Naive B cell (primary cell): ENCODE data around the gene PRKG1. TPM values are rescaled to one million over a fixed set of nuclear protein-coding genes. Genes with fewer than 3 reads are reported as not detected.
"Not testable (repeated sequence)": the region's sequence is repeated elsewhere in the genome, so short reads cannot be mapped to it uniquely, and the experiment has no call there.

Experiments
- ATAC-seq, 2 donors: fragments of 150-1000 bp; cut with Tn5 transposase; 2 replicates each; pipeline ENCODE4 v1.10.0; 2021; ENCODE audit warnings: low read depth in 2 of 2, mild to moderate bottlenecking in 2 of 2, moderate library complexity in 2 of 2
- DNase-seq: peaks from one replicate; pipeline ENCODE4 v3.0.0; 2022
- H3K27ac Mint-ChIP-seq, 6 donors: one replicate each; pipeline ENCODE4 v1.8.0; 2020 to 2022; ENCODE audit warnings: mild to moderate bottlenecking in 6 of 6, mixed read lengths in 6 of 6, moderate library complexity in 5 of 6, inconsistent platforms in 2 of 6
- H3K27me3 Mint-ChIP-seq, 3 donors: one replicate each; pipeline ENCODE4 v1.8.0; 2021 to 2022; ENCODE audit warnings: mixed read lengths in 3 of 3, mild to moderate bottlenecking in 1 of 3
- H3K36me3 Mint-ChIP-seq, 2 donors: one replicate each; pipeline ENCODE4 v1.8.0; 2020 to 2022; ENCODE audit warnings: mixed read lengths in 2 of 2, inconsistent platforms in 1 of 2, mild to moderate bottlenecking in 1 of 2
- H3K4me1 Mint-ChIP-seq, 3 donors: one replicate each; pipeline ENCODE4 v1.8.0; 2020 to 2022; ENCODE audit warnings: mixed read lengths in 3 of 3, inconsistent platforms in 1 of 3, mild to moderate bottlenecking in 1 of 3, moderate library complexity in 1 of 3
- H3K4me3 Mint-ChIP-seq, 8 donors: one replicate each; pipeline ENCODE4 v1.8.0; 2020 to 2022; ENCODE audit warnings: mild to moderate bottlenecking in 8 of 8, mixed read lengths in 8 of 8, moderate library complexity in 8 of 8, inconsistent platforms in 2 of 8
- H3K9me3 Mint-ChIP-seq, 7 donors: one replicate each; pipeline ENCODE4 v1.8.0; 2020 to 2022; ENCODE audit warnings: mixed read lengths in 7 of 7, mild to moderate bottlenecking in 5 of 7, inconsistent platforms in 2 of 7, moderate library complexity in 1 of 7
- polyA plus RNA-seq, 6 donors: library from polyadenylated mRNA; unstranded; fragments of 300-500 nt; fragmentation: Illumina TruSeq; gene quantifications; one replicate each; pipeline ENCODE4 v1.2.3, GENCODE V29; 2021; ENCODE audit warnings: low read depth in 6 of 6

Gene PRKG1
- polyA plus RNA-seq, 6 donors from 2014 or later = 0.21 TPM; not detected in 5

DNA sequence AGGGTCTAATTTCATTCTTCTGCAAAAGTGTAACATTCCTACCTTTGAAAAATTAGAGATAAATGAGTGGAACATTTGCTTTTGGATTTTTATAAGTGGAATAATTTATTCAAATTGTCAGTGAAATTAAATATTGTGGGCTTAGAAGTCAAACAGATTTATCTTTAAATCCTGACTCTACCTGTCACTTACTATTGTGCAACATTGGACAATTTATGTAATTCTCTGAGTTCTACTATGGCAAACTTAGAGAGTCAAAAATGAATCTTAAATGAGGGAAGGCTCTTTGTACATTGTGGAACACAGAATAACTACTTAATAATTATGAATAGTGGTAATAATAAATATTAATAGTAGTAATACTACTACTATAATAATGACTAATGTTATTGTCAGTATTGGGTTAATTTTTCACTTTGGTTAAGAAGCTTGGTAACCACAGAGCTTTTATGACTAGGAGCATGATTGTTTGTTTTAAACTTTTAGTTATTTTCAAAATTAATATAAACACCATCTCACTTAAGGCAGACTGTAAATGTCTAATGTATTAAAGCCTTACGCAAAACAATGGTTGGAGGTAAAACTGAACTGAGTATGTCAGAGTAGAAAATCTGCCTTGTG is 70.0 kb downstream of the PRKG1 start:
- ATAC-seq (no peak), DNase-seq (no peak)
- Mint-ChIP-seq H3K4me3 (no peak overlapping the region), H3K9me3 (peaks cover 0 to 3% (median 0%) of the 10 kb centered on the region in 7 donors), H3K27ac (no peak overlapping the region), H3K4me1 (no peaks in the 10 kb centered on the region), H3K36me3 (no peaks in the 10 kb centered on the region), H3K27me3 (no peaks in the 10 kb centered on the region)

DNA sequence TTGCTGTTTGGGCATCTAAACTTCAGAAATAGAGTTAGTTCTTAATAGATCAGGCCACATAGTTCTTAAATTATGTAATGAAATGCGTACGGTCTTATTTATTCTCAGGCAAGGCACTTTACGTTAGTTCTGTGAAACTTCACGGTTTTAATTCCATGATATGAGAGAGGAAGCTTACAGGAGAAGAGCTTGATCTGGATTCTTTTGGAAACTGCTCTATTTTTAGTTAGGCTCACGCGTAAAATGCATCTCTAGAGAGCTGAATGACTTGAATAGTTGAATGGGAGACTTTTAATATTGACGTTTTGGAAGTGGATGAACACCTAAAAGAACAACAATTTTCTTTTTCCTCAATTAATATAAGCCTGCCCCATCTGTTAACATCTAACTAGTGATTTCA is 71.1 kb downstream of the PRKG1 start:
- Mint-ChIP-seq H3K9me3 (peaks cover 0 to 3% (median 0%) of the 10 kb centered on the region in 7 donors), H3K27ac (no peak overlapping the region), H3K36me3 (no peaks in the 10 kb centered on the region), H3K4me1 (no peaks in the 10 kb centered on the region), H3K4me3 (no peak overlapping the region), H3K27me3 (no peaks in the 10 kb centered on the region)
- ATAC-seq (no peak), DNase-seq (no peak)

DNA sequence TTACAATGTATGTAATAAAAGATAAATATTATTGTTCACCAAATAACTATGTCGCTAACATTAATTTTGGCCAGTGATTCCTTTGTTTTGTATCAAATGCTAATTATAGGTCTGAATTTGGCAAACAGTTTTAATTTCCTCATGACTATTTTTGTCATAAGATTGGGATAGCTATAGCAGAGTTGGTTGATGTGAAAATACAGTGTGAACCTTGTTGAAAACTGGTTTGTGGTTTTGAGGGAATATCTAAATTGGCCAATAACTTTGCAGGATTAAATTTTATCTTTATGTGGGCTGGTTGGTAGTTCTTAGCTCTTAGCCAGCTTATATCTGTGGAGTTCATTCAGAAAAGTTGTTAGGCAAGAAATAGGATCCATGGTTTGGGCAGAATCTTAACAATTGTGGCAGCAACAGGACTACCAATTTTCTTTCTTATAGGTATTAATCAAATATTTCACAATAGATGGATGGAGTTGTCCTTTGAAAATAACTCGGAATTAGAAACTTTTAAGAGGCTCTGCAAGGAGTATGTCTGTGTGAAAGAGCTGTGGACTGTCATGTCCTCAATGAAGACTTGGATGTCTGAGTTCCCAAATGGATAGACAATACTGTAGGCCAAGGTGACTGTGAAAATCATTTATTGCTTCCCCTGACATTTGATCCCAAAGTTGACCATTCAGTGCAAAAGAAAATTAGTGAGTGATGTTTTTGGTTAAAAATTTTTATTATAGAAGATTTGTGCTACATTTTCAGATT is 73.5 kb downstream of the PRKG1 start:
- Mint-ChIP-seq H3K36me3 (no peaks in the 10 kb centered on the region), H3K4me1 (no peaks in the 10 kb centered on the region), H3K27ac (no peak overlapping the region), H3K4me3 (no peak overlapping the region), H3K9me3 (peaks cover 0 to 3% (median 0%) of the 10 kb centered on the region in 7 donors), H3K27me3 (no peaks in the 10 kb centered on the region)
- ATAC-seq (no peak), DNase-seq (no peak)

DNA sequence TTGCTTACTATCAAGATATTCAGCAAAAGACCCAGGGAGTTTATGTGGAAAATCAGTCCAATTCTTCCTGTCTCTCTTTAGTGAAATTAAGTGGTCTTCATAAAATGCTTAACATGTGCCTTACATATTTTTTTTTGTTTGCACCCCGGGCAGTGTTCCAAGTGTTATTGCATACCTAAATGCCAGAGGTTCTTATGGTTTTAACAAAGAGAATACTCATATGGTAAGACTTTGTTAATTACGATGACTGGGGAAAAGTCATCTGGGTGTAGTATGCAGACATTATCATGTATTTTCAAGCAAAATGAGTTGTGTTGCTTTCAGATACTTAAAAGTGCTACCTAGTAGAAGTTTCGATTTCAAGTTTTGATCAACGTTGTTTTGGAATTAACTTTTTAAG is 82.6 kb downstream of the PRKG1 start:
- DNase-seq (no peak), ATAC-seq (no peak)
- Mint-ChIP-seq H3K27ac (no peak overlapping the region), H3K27me3 (no peaks in the 10 kb centered on the region), H3K4me1 (no peaks in the 10 kb centered on the region), H3K36me3 (no peaks in the 10 kb centered on the region), H3K9me3 (no peaks in the 10 kb centered on the region), H3K4me3 (no peak overlapping the region)

DNA sequence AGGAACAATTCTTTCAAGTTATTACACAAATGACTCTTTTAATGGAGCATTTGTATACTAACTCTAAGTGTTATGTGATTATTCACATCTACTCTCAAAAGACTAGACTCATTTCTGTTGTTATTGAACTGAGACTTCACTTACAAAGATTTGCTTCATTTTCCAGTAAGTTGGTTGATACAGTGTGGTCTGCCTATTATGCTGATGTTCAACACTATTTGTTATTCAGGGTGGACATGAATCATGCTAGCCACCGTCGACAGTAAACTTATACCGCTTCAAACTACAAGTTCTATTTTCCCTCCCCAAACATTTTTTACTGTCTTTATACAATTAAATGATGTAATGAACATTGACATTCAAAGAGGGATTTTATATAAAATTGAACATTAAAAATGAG is 84.5 kb downstream of the PRKG1 start:
- no peaks in the 10 kb centered on the region for H3K4me1 Mint-ChIP-seq
- H3K27ac Mint-ChIP-seq = no peak overlapping the region
- ATAC-seq = no peak

DNA sequence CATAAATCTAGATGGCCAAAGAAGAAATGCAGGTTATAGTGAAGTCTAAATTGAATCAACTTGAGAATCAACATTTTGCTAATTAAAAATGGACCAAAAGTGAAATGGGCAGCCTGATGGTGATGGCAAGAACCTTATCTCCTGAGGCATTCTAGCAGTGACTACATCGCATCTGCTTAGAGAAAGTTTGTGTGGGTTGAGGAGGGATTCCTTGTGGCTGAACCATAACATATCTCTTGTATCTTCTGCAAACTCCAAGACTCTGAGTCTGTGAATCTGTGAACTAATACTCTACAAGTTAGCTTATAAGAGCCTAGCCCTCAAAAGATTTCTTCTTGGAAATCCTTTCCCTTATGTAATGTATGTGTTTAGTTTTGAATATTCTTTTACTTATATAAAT is 85.6 kb downstream of the PRKG1 start:
- no peak for ATAC-seq
- peaks cover 0 to 3% (median 0%) of the 10 kb centered on the region in 7 donors for H3K9me3 Mint-ChIP-seq
- no peaks in the 10 kb centered on the region for H3K27me3 Mint-ChIP-seq
- no peak overlapping the region for H3K27ac Mint-ChIP-seq
- no peak overlapping the region for H3K4me3 Mint-ChIP-seq
- H3K4me1 Mint-ChIP-seq = no peaks in the 10 kb centered on the region
- no peak for DNase-seq
- H3K36me3 Mint-ChIP-seq = no peaks in the 10 kb centered on the region

More for the DNA sequence above, 84.5 kb downstream of the PRKG1 start:
- DNase-seq = no peak
- H3K9me3 Mint-ChIP-seq = peaks cover 0 to 3% (median 0%) of the 10 kb centered on the region in 7 donors
- no peaks in the 10 kb centered on the region for H3K36me3 Mint-ChIP-seq
- no peak overlapping the region for H3K4me3 Mint-ChIP-seq
- H3K27me3 Mint-ChIP-seq = no peaks in the 10 kb centered on the region

DNA sequence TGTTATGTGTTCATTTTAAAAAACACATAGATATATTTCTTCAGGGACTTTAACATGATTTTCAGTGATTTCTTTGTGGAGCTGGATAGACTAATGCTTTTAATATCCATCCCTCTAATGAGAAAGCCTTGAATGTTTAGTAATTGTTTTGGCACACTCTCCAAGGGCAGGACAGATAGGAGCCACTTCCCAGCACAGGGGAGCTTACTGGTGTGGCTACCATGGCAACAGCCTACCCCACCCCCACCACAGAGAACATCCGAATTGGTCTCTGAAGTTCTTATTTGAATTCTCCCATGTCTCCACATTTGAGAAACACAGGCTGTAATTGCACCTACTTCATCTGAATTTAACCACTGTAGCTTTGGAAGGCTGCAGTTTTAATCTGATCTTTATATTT is 87.7 kb downstream of the PRKG1 start:
- no peaks in the 10 kb centered on the region for H3K27me3 Mint-ChIP-seq
- H3K36me3 Mint-ChIP-seq = no peaks in the 10 kb centered on the region
- DNase-seq (no peak), ATAC-seq (no peak)
- no peaks in the 10 kb centered on the region for H3K4me1 Mint-ChIP-seq
- H3K4me3 Mint-ChIP-seq = no peak overlapping the region
- peaks cover 0 to 3% (median 0%) of the 10 kb centered on the region in 7 donors for H3K9me3 Mint-ChIP-seq
- H3K27ac Mint-ChIP-seq = no peak overlapping the region

DNA sequence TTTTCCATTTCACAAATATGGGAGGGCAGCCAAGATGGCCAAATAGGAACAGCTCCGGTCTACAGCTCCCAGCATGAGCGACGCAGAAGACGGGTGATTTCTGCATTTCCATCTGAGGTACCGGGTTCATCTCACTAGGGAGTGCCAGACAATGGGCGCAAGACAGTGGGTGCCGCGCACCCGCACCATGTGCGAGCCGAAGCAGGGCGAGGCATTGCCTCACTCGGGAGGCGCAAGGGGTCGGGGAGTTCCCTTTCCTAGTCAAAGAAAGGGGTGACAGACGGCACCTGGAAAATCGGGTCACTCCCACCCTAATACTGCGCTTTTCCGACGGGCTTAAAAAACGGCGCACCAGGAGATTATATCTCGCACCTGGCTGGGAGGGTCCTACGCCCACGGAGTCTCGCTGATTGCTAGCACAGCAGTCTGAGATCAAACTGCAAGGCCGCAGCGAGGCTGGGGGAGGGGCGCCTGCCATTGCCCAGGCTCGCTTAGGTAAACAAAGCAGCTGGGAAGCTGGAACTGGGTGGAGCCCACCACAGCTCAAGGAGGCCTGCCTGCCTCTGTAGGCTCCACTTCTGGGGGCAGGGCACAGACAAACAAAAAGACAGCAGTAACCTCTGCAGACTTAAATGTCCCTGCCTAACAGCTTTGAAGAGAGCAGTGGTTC is 89.2 kb downstream of the PRKG1 start:
- not testable (repeated sequence) for H3K36me3 Mint-ChIP-seq, H3K4me1 Mint-ChIP-seq, ATAC-seq, DNase-seq, H3K9me3 Mint-ChIP-seq, H3K27ac Mint-ChIP-seq, H3K4me3 Mint-ChIP-seq, H3K27me3 Mint-ChIP-seq

DNA sequence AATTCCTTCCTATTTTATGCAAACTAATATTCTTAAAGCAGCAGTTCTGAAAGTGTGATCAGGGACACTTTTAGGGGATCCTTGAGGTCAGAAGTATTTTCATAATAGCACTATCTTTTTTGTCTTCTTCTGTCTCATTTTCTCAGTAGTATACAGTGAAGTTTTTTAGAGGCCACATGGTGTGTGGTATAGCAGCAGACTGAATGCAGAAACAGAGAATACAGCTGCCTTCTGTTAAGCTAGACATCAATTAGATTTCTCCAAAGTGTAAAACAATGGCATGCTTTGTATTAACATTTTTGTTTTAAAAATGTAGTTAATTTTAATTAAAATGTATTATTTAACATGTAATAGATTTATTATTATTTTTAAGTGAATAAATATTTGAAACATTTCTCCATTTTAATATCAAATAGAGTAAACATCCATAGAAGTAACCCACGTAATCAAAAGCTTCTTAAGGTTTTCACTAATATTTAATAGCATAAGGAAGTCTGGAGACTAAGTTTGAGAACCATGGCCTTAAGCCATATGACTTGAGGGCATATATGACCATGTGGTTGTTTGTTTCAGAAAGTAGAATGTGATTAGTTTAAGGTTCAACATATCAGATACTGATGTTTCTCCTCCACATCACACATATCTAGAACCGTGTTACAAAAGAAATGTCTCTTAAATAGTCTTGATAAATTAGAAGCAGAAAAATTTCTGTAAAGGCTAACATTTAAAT is 94.0 kb downstream of the PRKG1 start:
- no peak for DNase-seq
- Mint-ChIP-seq H3K36me3 (no peaks in the 10 kb centered on the region), H3K27me3 (no peaks in the 10 kb centered on the region), H3K27ac (no peak overlapping the region), H3K4me1 (no peaks in the 10 kb centered on the region), H3K4me3 (no peak overlapping the region), H3K9me3 (peaks cover 0 to 2% (median 0%) of the 10 kb centered on the region in 7 donors)
- ATAC-seq = no peak

DNA sequence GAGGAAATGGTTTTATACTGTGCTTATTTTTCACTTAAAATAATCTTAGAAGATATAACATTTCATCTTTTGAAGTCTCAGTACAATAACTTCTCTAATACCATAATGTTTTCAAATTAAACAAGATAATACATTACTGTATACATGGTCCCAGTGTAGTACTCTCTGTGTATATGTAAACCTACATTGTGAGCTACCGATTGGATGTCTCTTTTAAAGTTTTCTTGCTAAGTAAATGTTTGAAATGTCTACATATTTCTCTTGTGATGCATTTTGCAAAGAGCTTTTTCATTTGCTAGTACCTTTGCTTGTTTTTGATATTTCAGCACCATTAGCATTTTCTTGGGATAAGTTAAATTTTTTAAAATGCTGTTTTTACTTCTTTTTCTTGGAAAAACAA is 94.8 kb downstream of the PRKG1 start:
- Mint-ChIP-seq H3K4me1 (no peaks in the 10 kb centered on the region), H3K27me3 (no peaks in the 10 kb centered on the region), H3K36me3 (no peaks in the 10 kb centered on the region), H3K4me3 (no peak overlapping the region), H3K27ac (no peak overlapping the region), H3K9me3 (no peaks in the 10 kb centered on the region)
- no peak for ATAC-seq
- DNase-seq = no peak

DNA sequence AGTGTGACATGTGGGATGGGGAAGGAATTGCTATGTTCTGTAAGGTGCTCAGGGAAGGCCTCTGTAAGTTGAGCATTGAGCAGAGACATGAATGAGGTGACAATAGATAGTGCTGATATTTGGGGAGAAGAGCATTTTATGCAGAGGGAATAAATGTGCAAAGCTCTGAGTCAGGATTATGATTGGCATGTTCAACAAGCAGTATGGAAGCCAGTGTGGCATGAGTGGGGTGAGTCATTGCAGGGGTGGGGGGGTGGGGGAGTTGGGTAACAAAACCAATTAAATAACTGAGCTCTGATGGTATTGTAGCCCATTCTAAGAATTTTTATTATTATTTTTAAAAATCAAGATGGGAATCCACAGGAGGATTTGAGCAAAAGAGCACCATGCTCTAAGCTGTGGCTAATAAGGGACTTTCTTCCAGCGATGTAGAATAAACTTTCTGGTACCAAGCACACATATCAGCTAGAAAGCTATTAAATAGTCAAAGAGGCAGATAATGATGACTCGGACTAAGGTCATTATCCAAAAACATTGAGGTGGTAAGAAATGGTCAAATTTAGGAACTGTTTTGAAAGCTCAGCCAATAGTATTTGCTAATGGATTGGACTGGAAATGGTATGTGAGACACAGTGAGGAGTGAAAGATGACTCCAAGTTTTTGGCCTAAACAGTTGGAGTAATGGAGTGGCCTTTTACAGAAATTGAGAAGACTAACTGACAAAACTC is 96.4 kb downstream of the PRKG1 start:
- Mint-ChIP-seq H3K9me3 (no peaks in the 10 kb centered on the region), H3K27me3 (no peaks in the 10 kb centered on the region), H3K4me3 (no peak overlapping the region), H3K36me3 (no peaks in the 10 kb centered on the region), H3K27ac (no peak overlapping the region), H3K4me1 (no peaks in the 10 kb centered on the region)
- DNase-seq = no peak
- ATAC-seq = no peak

DNA sequence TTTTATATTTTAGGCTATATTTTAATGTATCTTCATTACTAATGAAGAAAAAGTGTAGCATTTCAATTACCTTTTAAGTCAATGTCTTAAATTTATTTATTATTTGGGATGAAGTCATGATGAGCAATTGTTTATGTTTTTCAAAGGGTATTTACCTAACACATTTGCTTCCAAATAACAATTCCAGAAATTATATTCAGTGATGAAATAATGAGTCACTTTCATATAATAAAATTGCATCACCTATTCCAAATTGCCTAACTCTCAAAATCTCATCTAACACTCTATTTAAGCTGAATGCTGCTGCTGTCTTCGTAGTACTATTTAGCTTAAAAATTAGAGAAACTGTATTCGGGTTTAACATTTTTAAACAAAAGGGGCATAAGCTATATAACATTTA is 97.7 kb downstream of the PRKG1 start:
- Mint-ChIP-seq H3K27ac (no peak overlapping the region), H3K4me3 (no peak overlapping the region), H3K4me1 (no peaks in the 10 kb centered on the region), H3K36me3 (no peaks in the 10 kb centered on the region), H3K9me3 (no peaks in the 10 kb centered on the region), H3K27me3 (no peaks in the 10 kb centered on the region)
- no peak for ATAC-seq
- DNase-seq = no peak

DNA sequence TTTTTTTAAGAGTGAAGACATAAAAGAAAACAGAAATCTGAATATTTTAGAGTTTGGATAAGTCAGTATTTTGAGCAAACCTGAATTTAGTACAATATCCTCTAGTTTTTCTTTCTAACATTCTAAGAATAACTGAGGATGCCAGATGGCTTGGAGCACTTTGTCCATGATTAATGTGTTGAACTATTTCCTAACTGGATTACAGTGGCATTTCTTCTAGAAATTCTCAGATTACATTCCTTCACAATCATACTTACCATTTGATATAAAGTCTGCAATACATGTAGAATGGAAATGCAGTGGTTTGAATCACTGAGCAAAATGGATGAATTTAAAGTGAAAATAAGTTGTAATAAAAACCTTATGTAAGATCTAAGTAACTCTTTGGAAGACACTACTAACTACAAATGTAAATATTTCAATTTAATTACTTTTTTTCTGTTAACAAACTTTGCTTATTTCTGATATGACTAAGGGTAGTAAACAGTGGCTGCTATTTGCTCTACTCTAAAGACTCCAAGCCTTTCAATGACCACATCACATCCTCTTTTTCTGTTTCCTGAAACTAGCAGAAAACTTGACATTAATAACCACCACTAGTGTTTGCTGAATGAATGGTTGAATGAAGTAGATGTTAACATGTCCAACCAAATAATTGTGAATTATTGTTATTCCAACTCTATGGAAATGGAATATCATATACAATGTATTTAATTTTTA is 102.8 kb downstream of the PRKG1 start:
- no peaks in the 10 kb centered on the region for H3K9me3 Mint-ChIP-seq
- H3K4me1 Mint-ChIP-seq = no peaks in the 10 kb centered on the region
- H3K4me3 Mint-ChIP-seq = no peak overlapping the region
- DNase-seq = no peak
- no peaks in the 10 kb centered on the region for H3K36me3 Mint-ChIP-seq
- no peaks in the 10 kb centered on the region for H3K27me3 Mint-ChIP-seq
- ATAC-seq = no peak
- no peak overlapping the region for H3K27ac Mint-ChIP-seq
